GM12878 (cell line): ENCODE measurements around the gene WNT8A. TPM values are rescaled to one million over a fixed set of nuclear protein-coding genes. Genes with fewer than 3 reads are reported as not detected.

Experiments used
- ATAC-seq: fragments of 200-7000 bp; cut with Tn5 transposase; 3 replicates; pipeline ENCODE4 v1.9.1; 2020; ENCODE audit warnings: mild to moderate bottlenecking, moderate library complexity
- BruUV-seq: library from RNA; stranded (reverse); fragments of 400-500 nt; replicated peaks from 2 replicates; lab custom pipeline; 2021; lab: Mats Ljungman, UMichigan
- CTCF ChIA-PET: fragments of 300-600 bp; sonication (Branson Sonifier 250); formaldehyde crosslinking; extraction: SDS; loops from one replicate; lab custom pipeline; 2021; ENCODE audit warnings: inconsistent platforms; lab: Yijun Ruan, JAX
- POLR2A ChIA-PET: fragments of 350-600 bp; formaldehyde crosslinking; extraction: SDS; loops from one replicate; lab custom pipeline; 2021; ENCODE audit warnings: inconsistent platforms; lab: Charles Lee
- RAD21 ChIA-PET: fragments of 300-600 bp; sonication (Branson Sonifier 250); formaldehyde crosslinking; loops from one replicate; lab custom pipeline; 2023; ENCODE audit warnings: antibody characterized with exemption; ENCODE audit not compliant: unreplicated experiment; lab: Charles Lee
- SMC1A ChIA-PET: fragments of 300-600 bp; sonication (Branson Sonifier 250); formaldehyde crosslinking; loops from one replicate; lab custom pipeline; 2023; ENCODE audit not compliant: unreplicated experiment, uncharacterized antibody; lab: Charles Lee
- DNase-seq: peaks from one replicate; pipeline ENCODE4 v3.0.0-alpha.2; 2011; ENCODE audit warnings: low read depth, low spot score
- FAIRE-seq: peaks from 3 replicates; lab custom pipeline; 2011; peaks lifted over from hg19 to GRCh38; lab: Jason Lieb, UNC
- H2AFZ ChIP-seq: 2 replicates; pipeline ENCODE4 v1.6.0; 2011; ENCODE audit warnings: low read depth, low read length, control low read depth; ENCODE audit not compliant: control insufficient read depth
- H3K27ac ChIP-seq: 2 replicates; pipeline ENCODE4 v1.5.1; 2011; ENCODE audit warnings: control low read depth; ENCODE audit not compliant: control insufficient read depth, insufficient read depth
- H3K27me3 ChIP-seq, 2 experiments: replicated peaks in 1 of 2; 2 replicates each; pipeline versions ENCODE4 v1.6.0 to v1.6.1; 2011; ENCODE audit warnings: low read length in 1 of 2; ENCODE audit not compliant: control insufficient read depth in 2 of 2, insufficient read depth in 2 of 2
- H3K36me3 ChIP-seq, 2 experiments: 2 replicates each; pipeline ENCODE4 v1.5.1; 2011; ENCODE audit warnings: low read length in 1 of 2; ENCODE audit not compliant: control insufficient read depth in 2 of 2, insufficient read depth in 2 of 2
- H3K4me1 ChIP-seq: 2 replicates; pipeline ENCODE4 v1.6.1; 2011; ENCODE audit warnings: mild to moderate bottlenecking, low read length, moderate library complexity, mixed read lengths; ENCODE audit not compliant: control insufficient read depth, insufficient read depth
- H3K4me2 ChIP-seq: 2 replicates; pipeline ENCODE4 v1.6.0; 2011; ENCODE audit warnings: control low read depth; ENCODE audit not compliant: control insufficient read depth, insufficient read depth
- H3K4me3 ChIP-seq: fragments of 200-600 bp; sonication (generic); 2 replicates; pipeline ENCODE4 v1.5.1; 2016
- H3K79me2 ChIP-seq: 2 replicates; pipeline ENCODE4 v1.6.0; 2011; ENCODE audit warnings: low read length; ENCODE audit not compliant: control insufficient read depth, insufficient read depth
- H3K9ac ChIP-seq: 2 replicates; pipeline ENCODE4 v1.8.0; 2011; ENCODE audit warnings: low read length, control low read depth, mixed read lengths; ENCODE audit not compliant: control insufficient read depth, insufficient read depth
- H3K9me3 ChIP-seq: replicated peaks from 3 replicates; pipeline ENCODE4 v1.5.1; 2011; ENCODE audit warnings: mild to moderate bottlenecking, low read length; ENCODE audit not compliant: control insufficient read depth, insufficient read depth
- H4K20me1 ChIP-seq: 2 replicates; pipeline ENCODE4 v1.6.0; 2011; ENCODE audit not compliant: control insufficient read depth, insufficient read depth
- CBX3 ChIP-seq: fragments of 200-600 bp; sonication (generic); IDR thresholded peaks from 2 replicates; pipeline ENCODE4 v1.6.1; 2016; ENCODE audit warnings: low read depth, borderline replicate concordance
- CBX5 ChIP-seq: sonication (generic); IDR thresholded peaks from 2 replicates; pipeline ENCODE4 v1.6.1; 2016; ENCODE audit warnings: low read depth, moderate library complexity, mild to moderate bottlenecking, inconsistent platforms
- ETV6 ChIP-seq, 2 experiments: fragments of 450-650 bp in 1 of 2; IDR thresholded peaks in 1 of 2; conservative IDR thresholded peaks in 1 of 2; 2 replicates each; pipeline ENCODE4 v1.6.1; 2014; ENCODE audit warnings: antibody characterized with exemption in 1 of 2, borderline replicate concordance in 1 of 2, low read depth in 1 of 2, mild to moderate bottlenecking in 1 of 2, moderate library complexity in 1 of 2
- GABPA ChIP-seq: IDR thresholded peaks from 2 replicates; pipeline ENCODE4 v1.6.1; 2014; ENCODE audit warnings: antibody characterized with exemption, low read depth, mild to moderate bottlenecking, inconsistent platforms
- GATAD2B ChIP-seq: fragments of 450-650 bp; conservative IDR thresholded peaks from 2 replicates; pipeline ENCODE4 v1.6.1; 2017; ENCODE audit warnings: low read depth, mild to moderate bottlenecking, moderate library complexity
- HDAC6 ChIP-seq: fragments of 200-600 bp; sonication (generic); IDR thresholded peaks from one replicate; pipeline ENCODE4 v1.8.0; 2017; ENCODE audit warnings: antibody characterized with exemption; ENCODE audit not compliant: unreplicated experiment
- JUND ChIP-seq: IDR thresholded peaks from 2 replicates; pipeline ENCODE4 v1.6.1; 2012; ENCODE audit warnings: low read depth, mild to moderate bottlenecking, low read length, improper control_type of control experiment, moderate library complexity
- NFIC ChIP-seq: IDR thresholded peaks from 2 replicates; pipeline ENCODE4 v1.6.1; 2012; ENCODE audit warnings: low read depth, mild to moderate bottlenecking, inconsistent platforms, low read length, moderate library complexity
- PAX8 ChIP-seq: fragments of 450-650 bp; IDR thresholded peaks from 2 replicates; pipeline ENCODE4 v1.6.1; 2017; ENCODE audit warnings: mild to moderate bottlenecking, moderate library complexity
- POLR2A ChIP-seq: IDR thresholded peaks from 2 replicates; pipeline ENCODE4 v1.6.1; 2011; ENCODE audit warnings: low read depth, mild to moderate bottlenecking, low read length
- SRF ChIP-seq, 2 experiments: IDR thresholded peaks; 2 replicates each; pipeline ENCODE4 v1.6.1; 2011; ENCODE audit warnings: low read depth in 2 of 2, low read length in 2 of 2, mild to moderate bottlenecking in 1 of 2, moderate library complexity in 1 of 2
- WGBS: methylation state at CpG from one replicate; pipeline ENCODE4 v1.1.6; 2016; ENCODE audit warnings: low lambda C conversion rate; ENCODE audit not compliant: insufficient replicate concordance, insufficient coverage; ENCODE audit errors: missing lambda C conversion rate; 5-methylcytosine and 5-hydroxymethylcytosine counted together
- in situ Hi-C: fragments of 300-500 bp; cut with MboI; formaldehyde crosslinking; loops from 9 replicates; pipeline ENCODE4 v1.14.3; 2018; ENCODE audit warnings: mixed read lengths
- intact Hi-C: fragments of 100-400 bp; cut with micrococcal nuclease; formaldehyde crosslinking; loops from one replicate; pipeline ENCODE4 v1.14.2; 2022; ENCODE audit not compliant: unreplicated experiment
- polyA plus RNA-seq, 11 experiments: library from polyadenylated mRNA; depleted of rRNA in 4 of 11; unstranded in 6 of 11; stranded (reverse) in 5 of 11; fragments of >200 nt; fragmentation: Nextera tagmentation in 4 of 11; fragmentation: Illumina TruSeq in 1 of 11; extraction: Ambion mirVana in 4 of 11; extraction: Trizol in 1 of 11; gene quantifications; 1 replicate in 1 of 11; 2 replicates in 10 of 11; pipeline versions ENCODE4 v1.2.1 to v1.2.3, GENCODE V29; 2011 to 2016; ENCODE audit warnings: inconsistent platforms in 2 of 11, missing spikeins in 2 of 11, low read depth in 1 of 11
- total RNA-seq, 4 experiments: library from RNA; depleted of rRNA in 3 of 4; stranded (reverse); fragments of >200 nt in 3 of 4; fragmentation: Illumina TruSeq in 1 of 4; extraction: Trizol in 1 of 4; gene quantifications; 2 replicates each; pipeline versions ENCODE4 v1.2.1 to v1.2.3, GENCODE V29; 2013 to 2021
- TF ChIP-seq, protein P1 (sequence below): fragments of 450-650 bp; IDR thresholded peaks from 2 replicates; pipeline ENCODE4 v1.6.1; 2017; ENCODE audit warnings: mild to moderate bottlenecking
- TF ChIP-seq, protein P2 (sequence below): fragments of 450-650 bp; IDR thresholded peaks from 2 replicates; pipeline ENCODE4 v1.6.1; 2017; ENCODE audit warnings: mild to moderate bottlenecking, moderate library complexity
- TF ChIP-seq, protein P3 (sequence below): fragments of 450-650 bp; formaldehyde crosslinking; IDR thresholded peaks from 2 replicates; pipeline ENCODE4 v1.4.0; 2020; ENCODE audit warnings: mild to moderate bottlenecking, moderate library complexity

Gene WNT8A
- total and polyA plus RNA-seq, 10 of the 15 experiments (the other 5 are each of a cell fraction or from before 2014, with no cell fraction given): not detected

DNA sequence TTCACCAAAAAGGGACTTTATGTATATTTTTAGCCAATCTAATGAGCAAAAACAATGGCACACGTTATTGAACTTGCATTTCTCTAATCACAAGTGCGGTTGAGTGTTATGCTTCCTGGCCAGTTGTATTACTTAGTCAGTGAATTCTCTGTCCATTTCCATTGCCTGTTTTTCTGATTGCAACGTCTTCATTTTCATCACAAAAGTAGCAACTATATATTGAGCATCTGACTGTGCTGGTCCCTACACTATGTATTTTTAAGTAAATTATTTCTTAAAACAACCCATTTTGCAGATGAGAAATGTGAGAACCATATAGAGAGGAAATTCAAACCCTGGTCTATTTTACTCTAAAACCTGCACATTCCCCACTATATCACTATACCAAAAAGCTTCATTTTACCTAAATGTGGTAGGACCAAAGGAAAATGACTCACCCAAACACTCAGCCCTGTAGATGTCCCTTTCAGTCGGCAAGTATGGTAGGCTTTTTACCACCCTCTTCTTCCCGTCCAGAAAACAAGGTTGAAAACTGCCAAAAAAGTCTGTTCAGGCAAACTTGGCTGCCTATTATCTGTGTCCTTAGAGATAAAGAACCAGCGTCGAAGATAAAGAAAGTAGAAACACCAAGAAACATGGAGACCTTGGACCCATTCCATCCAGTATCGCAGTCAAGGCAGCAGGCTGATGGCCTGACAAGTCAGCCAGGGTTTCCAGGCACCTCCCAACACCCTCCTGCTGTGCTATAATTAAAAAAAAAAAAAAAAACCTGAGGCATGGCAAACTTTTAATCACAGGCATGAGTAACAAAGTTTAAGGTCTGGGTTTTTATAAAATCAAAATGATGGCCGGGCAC lies 32.2 kb upstream of the WNT8A start:
- Histone ChIP-seq H4K20me1 (no peaks in the 10 kb centered on the region), H3K9me3 (no peaks in the 10 kb centered on the region), H3K36me3 (no peaks in the 10 kb centered on the region), H3K4me2 (no peak overlapping the region), H3K79me2 (no peaks in the 10 kb centered on the region), H3K4me1 (no peaks in the 10 kb centered on the region), H3K4me3 (no peak overlapping the region), H3K27me3 (no peaks in the 10 kb centered on the region), H2AFZ (no peak overlapping the region), H3K27ac (no peak overlapping the region), H3K9ac (no peak overlapping the region)
- intact Hi-C loops: no loop called here
- in situ Hi-C loops: no loop called here
- ATAC-seq: no peak
- ChIA-PET CTCF (interaction anchor here (2.0 kb wide), 1 partner anchor 16 kb away, joined by 7 read pairs; no protein-coding TSS in a partner anchor), RAD21 (no interaction called here), POLR2A (no interaction called here), SMC1A (interaction anchor here (1.0 kb wide), 2 partner anchors 14 to 18 kb away, joined by 3 read pairs; no protein-coding TSS in a partner anchor)
- FAIRE-seq: no peak
- BruUV-seq: no TSS peak
- WGBS: 63% methylated on average over 9 of the region's 9 CpGs
- DNase-seq: no peak
- TF ChIP-seq GATAD2B (no peak), GABPA (no peak), CBX5 (no peak), JUND (no peak), ETV6 (conservative IDR thresholded peaks at IDR 0.05 in 1 of 2, IDR thresholded peaks at IDR 0.05 in 1 of 2; ENCODE audit: borderline replicate concordance in 1 of 2, low read depth in 1 of 2) (no peak), CBX3 (no peak), POLR2A (no peak), HDAC6 (no peak), NFIC (no peak), SRF (IDR thresholded peaks at IDR 0.05; ENCODE audit: low read depth in 2 of 2, low read length in 2 of 2) (no peak), PAX8 (no peak)
- TF ChIP-seq, protein P1, sequence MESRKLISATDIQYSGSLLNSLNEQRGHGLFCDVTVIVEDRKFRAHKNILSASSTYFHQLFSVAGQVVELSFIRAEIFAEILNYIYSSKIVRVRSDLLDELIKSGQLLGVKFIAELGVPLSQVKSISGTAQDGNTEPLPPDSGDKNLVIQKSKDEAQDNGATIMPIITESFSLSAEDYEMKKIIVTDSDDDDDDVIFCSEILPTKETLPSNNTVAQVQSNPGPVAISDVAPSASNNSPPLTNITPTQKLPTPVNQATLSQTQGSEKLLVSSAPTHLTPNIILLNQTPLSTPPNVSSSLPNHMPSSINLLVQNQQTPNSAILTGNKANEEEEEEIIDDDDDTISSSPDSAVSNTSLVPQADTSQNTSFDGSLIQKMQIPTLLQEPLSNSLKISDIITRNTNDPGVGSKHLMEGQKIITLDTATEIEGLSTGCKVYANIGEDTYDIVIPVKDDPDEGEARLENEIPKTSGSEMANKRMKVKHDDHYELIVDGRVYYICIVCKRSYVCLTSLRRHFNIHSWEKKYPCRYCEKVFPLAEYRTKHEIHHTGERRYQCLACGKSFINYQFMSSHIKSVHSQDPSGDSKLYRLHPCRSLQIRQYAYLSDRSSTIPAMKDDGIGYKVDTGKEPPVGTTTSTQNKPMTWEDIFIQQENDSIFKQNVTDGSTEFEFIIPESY: no peak
- TF ChIP-seq, protein P2, sequence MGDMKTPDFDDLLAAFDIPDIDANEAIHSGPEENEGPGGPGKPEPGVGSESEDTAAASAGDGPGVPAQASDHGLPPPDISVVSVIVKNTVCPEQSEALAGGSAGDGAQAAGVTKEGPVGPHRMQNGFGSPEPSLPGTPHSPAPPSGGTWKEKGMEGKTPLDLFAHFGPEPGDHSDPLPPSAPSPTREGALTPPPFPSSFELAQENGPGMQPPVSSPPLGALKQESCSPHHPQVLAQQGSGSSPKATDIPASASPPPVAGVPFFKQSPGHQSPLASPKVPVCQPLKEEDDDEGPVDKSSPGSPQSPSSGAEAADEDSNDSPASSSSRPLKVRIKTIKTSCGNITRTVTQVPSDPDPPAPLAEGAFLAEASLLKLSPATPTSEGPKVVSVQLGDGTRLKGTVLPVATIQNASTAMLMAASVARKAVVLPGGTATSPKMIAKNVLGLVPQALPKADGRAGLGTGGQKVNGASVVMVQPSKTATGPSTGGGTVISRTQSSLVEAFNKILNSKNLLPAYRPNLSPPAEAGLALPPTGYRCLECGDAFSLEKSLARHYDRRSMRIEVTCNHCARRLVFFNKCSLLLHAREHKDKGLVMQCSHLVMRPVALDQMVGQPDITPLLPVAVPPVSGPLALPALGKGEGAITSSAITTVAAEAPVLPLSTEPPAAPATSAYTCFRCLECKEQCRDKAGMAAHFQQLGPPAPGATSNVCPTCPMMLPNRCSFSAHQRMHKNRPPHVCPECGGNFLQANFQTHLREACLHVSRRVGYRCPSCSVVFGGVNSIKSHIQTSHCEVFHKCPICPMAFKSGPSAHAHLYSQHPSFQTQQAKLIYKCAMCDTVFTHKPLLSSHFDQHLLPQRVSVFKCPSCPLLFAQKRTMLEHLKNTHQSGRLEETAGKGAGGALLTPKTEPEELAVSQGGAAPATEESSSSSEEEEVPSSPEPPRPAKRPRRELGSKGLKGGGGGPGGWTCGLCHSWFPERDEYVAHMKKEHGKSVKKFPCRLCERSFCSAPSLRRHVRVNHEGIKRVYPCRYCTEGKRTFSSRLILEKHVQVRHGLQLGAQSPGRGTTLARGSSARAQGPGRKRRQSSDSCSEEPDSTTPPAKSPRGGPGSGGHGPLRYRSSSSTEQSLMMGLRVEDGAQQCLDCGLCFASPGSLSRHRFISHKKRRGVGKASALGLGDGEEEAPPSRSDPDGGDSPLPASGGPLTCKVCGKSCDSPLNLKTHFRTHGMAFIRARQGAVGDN: no peak
- TF ChIP-seq, protein P3, sequence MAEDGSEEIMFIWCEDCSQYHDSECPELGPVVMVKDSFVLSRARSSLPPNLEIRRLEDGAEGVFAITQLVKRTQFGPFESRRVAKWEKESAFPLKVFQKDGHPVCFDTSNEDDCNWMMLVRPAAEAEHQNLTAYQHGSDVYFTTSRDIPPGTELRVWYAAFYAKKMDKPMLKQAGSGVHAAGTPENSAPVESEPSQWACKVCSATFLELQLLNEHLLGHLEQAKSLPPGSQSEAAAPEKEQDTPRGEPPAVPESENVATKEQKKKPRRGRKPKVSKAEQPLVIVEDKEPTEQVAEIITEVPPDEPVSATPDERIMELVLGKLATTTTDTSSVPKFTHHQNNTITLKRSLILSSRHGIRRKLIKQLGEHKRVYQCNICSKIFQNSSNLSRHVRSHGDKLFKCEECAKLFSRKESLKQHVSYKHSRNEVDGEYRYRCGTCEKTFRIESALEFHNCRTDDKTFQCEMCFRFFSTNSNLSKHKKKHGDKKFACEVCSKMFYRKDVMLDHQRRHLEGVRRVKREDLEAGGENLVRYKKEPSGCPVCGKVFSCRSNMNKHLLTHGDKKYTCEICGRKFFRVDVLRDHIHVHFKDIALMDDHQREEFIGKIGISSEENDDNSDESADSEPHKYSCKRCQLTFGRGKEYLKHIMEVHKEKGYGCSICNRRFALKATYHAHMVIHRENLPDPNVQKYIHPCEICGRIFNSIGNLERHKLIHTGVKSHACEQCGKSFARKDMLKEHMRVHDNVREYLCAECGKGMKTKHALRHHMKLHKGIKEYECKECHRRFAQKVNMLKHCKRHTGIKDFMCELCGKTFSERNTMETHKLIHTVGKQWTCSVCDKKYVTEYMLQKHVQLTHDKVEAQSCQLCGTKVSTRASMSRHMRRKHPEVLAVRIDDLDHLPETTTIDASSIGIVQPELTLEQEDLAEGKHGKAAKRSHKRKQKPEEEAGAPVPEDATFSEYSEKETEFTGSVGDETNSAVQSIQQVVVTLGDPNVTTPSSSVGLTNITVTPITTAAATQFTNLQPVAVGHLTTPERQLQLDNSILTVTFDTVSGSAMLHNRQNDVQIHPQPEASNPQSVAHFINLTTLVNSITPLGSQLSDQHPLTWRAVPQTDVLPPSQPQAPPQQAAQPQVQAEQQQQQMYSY (CRISPR knock-in tag): no peak
